Measurements from ENCODE around the gene KCNH2. TPM values are rescaled to one million over a fixed set of nuclear protein-coding genes. Genes with fewer than 3 reads are reported as not detected.

Gene KCNH2
- total RNA-seq, 2 experiments from 2014 or later, result 5.8 to 7.5 TPM

DNA sequence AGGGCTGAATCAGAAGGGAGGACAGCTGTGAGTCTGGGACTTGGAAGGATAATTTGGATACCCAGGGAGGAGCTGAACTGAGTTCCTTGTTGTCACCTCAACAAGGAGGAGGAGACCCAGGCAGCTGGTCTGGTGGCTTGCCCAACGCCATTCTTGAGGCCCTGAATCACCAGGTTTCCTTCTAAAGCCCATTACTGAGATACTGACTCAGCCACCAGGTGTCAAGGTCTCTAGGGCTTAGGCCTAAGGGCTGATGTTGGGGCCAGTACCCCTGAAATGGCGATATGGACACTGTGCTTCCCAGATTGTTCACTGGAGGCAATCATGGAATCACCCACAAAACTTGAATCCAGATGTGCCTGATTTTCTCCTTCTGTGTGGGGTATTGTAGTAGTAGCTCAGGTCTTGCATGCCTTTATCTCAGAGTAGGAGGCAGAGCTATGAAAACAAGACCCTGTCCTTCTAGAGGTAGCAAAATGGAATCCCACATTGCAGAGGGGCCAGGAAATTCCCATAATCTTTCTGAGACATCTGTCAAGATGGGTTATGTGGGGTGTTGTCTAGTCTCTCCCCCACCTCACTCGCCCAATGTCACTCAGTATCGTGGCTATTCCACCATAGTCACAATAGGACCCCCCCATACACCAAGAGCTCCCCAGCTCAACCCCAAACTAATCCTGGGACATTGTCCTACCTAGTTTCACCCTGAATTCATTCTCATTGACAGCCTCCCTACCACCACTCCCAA lies 48.0 kb upstream of the KCNH2 start:
- no peak overlapping the region for H3K4me3 ChIP-seq (ENCODE audit: low read depth, low read length, poor library complexity, severe bottlenecking)
- no peak overlapping the region for H2AFZ ChIP-seq (ENCODE audit: low read length)
- BruUV-seq (replicated peaks), result no TSS peak
- H3K4me1 ChIP-seq (ENCODE audit: insufficient read depth, low read length, poor library complexity, severe bottlenecking), result peaks cover 23% of the 10 kb centered on the region
- H4K20me1 ChIP-seq (ENCODE audit: insufficient read depth, low read length), result 0 out of 2 replicates have a peak, but pooled peaks cover 3% of the 10 kb centered on the region
- peaks cover 14% of the 10 kb centered on the region; the same call in 1 of the 2 replicates for H3K79me2 ChIP-seq (ENCODE audit: insufficient read depth, low read depth, low read length)
- H3K27ac ChIP-seq (ENCODE audit: low read depth, low read length, poor library complexity, severe bottlenecking), result no peak overlapping the region
- POLR2A ChIA-PET, result interaction anchor here (0.5 to 0.7 kb wide), 2 partner anchors 16 to 32 kb away, joined by 3 read pairs; no protein-coding TSS in a partner anchor
- no peaks in the 10 kb centered on the region for H3K9me2 ChIP-seq (ENCODE audit: insufficient read depth, low read length)
- intact Hi-C loops (cut with micrococcal nuclease; ENCODE audit: unreplicated experiment), result no loop called here
- CTCF ChIA-PET (ENCODE audit: unreplicated experiment), result interaction anchor here (0.8 to 1.1 kb wide), 2 partner anchors 10 to 15 kb away, joined by 3 to 7 read pairs; no protein-coding TSS in a partner anchor
- no peak for DNase-seq (ENCODE audit: low spot score)
- TF ChIP-seq EZH2phosphoT487 (IDR thresholded peaks at IDR 0.05; ENCODE audit: borderline replicate concordance, low read depth, low read length), result no peak
- TF ChIP-seq, protein P1, sequence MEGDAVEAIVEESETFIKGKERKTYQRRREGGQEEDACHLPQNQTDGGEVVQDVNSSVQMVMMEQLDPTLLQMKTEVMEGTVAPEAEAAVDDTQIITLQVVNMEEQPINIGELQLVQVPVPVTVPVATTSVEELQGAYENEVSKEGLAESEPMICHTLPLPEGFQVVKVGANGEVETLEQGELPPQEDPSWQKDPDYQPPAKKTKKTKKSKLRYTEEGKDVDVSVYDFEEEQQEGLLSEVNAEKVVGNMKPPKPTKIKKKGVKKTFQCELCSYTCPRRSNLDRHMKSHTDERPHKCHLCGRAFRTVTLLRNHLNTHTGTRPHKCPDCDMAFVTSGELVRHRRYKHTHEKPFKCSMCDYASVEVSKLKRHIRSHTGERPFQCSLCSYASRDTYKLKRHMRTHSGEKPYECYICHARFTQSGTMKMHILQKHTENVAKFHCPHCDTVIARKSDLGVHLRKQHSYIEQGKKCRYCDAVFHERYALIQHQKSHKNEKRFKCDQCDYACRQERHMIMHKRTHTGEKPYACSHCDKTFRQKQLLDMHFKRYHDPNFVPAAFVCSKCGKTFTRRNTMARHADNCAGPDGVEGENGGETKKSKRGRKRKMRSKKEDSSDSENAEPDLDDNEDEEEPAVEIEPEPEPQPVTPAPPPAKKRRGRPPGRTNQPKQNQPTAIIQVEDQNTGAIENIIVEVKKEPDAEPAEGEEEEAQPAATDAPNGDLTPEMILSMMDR (conservative IDR thresholded peaks at IDR 0.05; ENCODE audit: low read length), result no peak
- H3K36me3 ChIP-seq (ENCODE audit: insufficient read depth, low read length), result no peaks in the 10 kb centered on the region
- H3K9me3 ChIP-seq (ENCODE audit: low read length), result no peaks in the 10 kb centered on the region
- H3K4me2 ChIP-seq (ENCODE audit: low read length), result no peak overlapping the region

DNA sequence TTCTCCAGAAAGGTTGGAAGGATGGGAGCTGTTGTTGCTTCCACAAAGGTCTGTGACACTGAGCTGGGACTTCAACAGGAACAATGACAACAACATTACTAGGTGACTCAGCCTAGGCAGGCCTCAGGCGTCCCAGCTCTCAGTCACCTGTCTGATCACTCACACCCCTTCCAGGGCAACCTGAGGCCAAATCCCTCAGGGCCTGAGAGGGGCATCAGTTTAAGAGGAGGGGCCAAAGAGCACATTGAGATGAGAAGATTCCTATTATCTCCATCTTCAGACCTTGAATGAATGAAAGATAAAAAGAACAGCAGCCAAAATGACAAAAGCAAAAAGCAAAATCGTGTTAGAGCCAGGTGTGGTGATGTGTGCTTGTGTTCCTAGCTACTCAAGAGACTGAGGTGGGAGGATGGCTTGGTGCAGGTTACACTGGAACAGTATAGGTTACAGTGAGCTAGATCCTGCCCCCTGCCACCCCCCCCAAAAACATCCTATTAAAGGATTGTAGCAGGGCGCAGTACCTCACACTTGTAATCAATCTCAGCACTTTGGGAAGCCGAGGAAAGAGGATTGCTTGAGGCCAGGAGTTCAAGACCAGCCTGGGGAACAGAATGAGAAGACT lies 46.4 kb upstream of the KCNH2 start, which contains the start of gene ATG9B:
Gene ATG9B, minus strand, starts transcription at position 60 of the 622 bp plus-strand sequence. CDS start 71 bp downstream, outside the sequence.
- no peak within 1 kb of the TSS for H2AFZ ChIP-seq (ENCODE audit: low read length)
- ChIA-PET CTCF (ENCODE audit: unreplicated experiment) (interaction anchor here (0.6 kb wide), 1 partner anchor 248 kb away, joined by 4 read pairs; no protein-coding TSS in a partner anchor), POLR2A (interaction anchor here (0.7 kb wide), 1 partner anchor 163 kb away, joined by 3 read pairs; no protein-coding TSS in a partner anchor)
- H3K79me2 ChIP-seq (ENCODE audit: insufficient read depth, low read depth, low read length), result peaks cover 9% of the 10 kb centered on the region; the same call in 1 of the 2 replicates
- no peaks in the 10 kb centered on the region for H3K36me3 ChIP-seq (ENCODE audit: insufficient read depth, low read length)
- no TSS peak for BruUV-seq (replicated peaks)
- no peaks in the 10 kb centered on the region for H3K9me3 ChIP-seq (ENCODE audit: low read length)
- intact Hi-C loops (cut with micrococcal nuclease; ENCODE audit: unreplicated experiment), result no loop called here
- H3K4me2 ChIP-seq (ENCODE audit: low read length), result no peak within 1 kb of the TSS
- no peak for DNase-seq (ENCODE audit: low spot score)
- no peak within 1 kb of the TSS for H3K27ac ChIP-seq (ENCODE audit: low read depth, low read length, poor library complexity, severe bottlenecking)
- TF ChIP-seq EZH2phosphoT487 (IDR thresholded peaks at IDR 0.05; ENCODE audit: borderline replicate concordance, low read depth, low read length), result no peak
- TF ChIP-seq, protein P1 (conservative IDR thresholded peaks at IDR 0.05; ENCODE audit: low read length), result no peak
- H3K9me2 ChIP-seq (ENCODE audit: insufficient read depth, low read length), result no peaks in the 10 kb centered on the region
- H3K4me3 ChIP-seq (ENCODE audit: low read depth, low read length, poor library complexity, severe bottlenecking), result no peak within 1 kb of the TSS
- H4K20me1 ChIP-seq (ENCODE audit: insufficient read depth, low read length), result 0 out of 2 replicates have a peak, but pooled peaks cover 3% of the 10 kb centered on the region
- H3K4me1 ChIP-seq (ENCODE audit: insufficient read depth, low read length, poor library complexity, severe bottlenecking), result peaks cover 18% of the 10 kb centered on the region
